Fibroblast of mammary gland (primary cell): ENCODE data around the gene RSRC1.

Source experiments
- DNase-seq: peaks from one replicate; pipeline ENCODE4 v3.0.0-alpha.2; 2010; ENCODE audit warnings: low read depth
- H3K4me3 ChIP-seq: 2 replicates; pipeline ENCODE4 v1.5.1; 2011; ENCODE audit warnings: low read depth, mild to moderate bottlenecking, low read length, moderate library complexity; ENCODE audit not compliant: control insufficient read depth
- TF ChIP-seq, protein P1 (sequence below): conservative IDR thresholded peaks from 2 replicates; pipeline ENCODE4 v1.5.1; 2011; ENCODE audit warnings: low read depth, low read length, inconsistent platforms; ENCODE audit not compliant: control insufficient read depth, insufficient read depth

RSRC1 gene

DNA sequence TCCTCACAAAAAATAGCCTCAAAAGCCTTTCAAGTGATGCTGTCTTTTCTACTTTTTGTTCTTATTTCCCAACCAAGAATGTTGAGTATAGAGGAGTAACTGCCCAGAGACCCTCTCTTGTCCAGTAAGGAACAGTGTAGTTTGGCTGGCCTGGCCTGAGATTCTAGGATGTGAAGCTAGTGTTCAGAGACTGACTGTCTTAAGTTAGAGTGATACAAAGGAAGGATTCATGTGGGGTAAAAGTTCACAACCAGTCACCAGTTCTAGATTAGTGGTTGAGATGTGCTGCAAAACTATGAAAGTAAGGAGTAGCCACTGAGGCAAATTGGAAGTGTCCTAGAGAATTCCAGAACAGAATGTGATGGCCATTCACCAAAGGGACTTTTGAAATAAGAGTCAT is 49.1 kb downstream of the RSRC1 start:
- no peak overlapping the region for H3K4me3 ChIP-seq
- DNase-seq, result peak; percentile 14
- TF ChIP-seq, protein P1, sequence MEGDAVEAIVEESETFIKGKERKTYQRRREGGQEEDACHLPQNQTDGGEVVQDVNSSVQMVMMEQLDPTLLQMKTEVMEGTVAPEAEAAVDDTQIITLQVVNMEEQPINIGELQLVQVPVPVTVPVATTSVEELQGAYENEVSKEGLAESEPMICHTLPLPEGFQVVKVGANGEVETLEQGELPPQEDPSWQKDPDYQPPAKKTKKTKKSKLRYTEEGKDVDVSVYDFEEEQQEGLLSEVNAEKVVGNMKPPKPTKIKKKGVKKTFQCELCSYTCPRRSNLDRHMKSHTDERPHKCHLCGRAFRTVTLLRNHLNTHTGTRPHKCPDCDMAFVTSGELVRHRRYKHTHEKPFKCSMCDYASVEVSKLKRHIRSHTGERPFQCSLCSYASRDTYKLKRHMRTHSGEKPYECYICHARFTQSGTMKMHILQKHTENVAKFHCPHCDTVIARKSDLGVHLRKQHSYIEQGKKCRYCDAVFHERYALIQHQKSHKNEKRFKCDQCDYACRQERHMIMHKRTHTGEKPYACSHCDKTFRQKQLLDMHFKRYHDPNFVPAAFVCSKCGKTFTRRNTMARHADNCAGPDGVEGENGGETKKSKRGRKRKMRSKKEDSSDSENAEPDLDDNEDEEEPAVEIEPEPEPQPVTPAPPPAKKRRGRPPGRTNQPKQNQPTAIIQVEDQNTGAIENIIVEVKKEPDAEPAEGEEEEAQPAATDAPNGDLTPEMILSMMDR, result no peak

DNA sequence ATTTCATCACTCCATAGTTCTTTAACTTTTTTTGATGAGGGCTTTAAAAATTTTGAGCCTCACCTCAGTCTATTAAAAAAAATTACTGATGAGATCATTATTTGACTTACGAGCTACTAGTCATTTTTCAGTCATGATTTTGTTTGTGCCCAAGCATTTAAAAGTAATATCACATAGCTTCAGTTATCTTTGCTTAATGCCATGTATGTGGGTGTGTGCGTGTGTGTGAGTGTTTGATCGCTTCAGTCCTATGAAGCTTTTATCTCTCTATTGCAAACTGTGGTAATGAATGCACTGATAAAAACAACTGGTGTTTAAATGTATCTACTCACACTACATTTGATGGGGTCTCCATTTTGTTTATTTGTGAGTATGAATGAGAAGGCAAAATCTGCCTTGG is 49.8 kb downstream of the RSRC1 start:
- TF ChIP-seq, protein P1, result no peak
- DNase-seq, result peak; percentile 14
- H3K4me3 ChIP-seq, result no peak overlapping the region

DNA sequence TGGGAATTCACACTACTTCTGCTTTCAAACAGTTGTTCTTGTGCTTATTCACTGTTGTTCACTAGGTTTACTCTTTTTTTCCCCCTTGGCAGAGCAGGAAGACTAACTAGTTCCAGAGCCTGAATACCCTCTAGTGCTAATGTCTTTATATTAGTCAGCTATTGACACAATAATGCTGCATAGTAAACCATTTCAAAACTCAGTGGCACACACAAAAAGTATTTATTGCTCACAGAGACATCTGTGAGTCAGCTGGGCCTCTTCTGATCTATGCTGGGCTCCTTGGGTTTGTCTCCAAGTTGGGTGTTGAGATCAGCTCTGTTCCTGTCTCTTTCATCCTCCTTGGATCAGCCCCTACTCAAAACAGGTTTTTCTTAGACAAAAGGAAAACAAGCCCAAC is 51.1 kb downstream of the RSRC1 start:
- TF ChIP-seq, protein P1, result no peak
- DNase-seq, result peak; percentile 97
- no peak overlapping the region for H3K4me3 ChIP-seq

DNA sequence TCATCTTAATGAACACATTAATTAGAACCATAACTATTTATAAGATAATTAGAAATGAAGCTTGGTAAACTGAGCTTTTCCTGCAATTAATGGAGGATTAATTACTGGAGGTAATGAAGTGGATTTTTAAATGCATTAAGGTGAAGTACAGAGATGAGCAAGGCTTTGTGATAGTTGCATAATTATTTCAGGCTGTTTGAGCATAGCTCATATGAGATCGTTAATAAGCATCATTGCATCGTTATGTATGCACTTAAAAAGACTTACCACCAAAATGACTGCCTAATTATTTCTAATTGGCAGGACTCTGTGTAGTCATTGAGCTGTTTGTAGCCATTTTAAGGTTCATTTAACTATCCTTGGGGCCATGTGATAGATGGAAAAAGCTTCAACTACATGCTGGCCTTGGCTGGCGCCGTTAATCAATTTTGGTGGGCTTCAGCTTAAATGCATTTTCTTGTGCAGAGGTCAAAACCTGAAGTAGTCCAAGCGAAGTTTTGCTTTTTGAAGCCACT is 55.3 kb downstream of the RSRC1 start:
- H3K4me3 ChIP-seq, result no peak overlapping the region
- no peak for DNase-seq
- TF ChIP-seq, protein P1, result no peak

DNA sequence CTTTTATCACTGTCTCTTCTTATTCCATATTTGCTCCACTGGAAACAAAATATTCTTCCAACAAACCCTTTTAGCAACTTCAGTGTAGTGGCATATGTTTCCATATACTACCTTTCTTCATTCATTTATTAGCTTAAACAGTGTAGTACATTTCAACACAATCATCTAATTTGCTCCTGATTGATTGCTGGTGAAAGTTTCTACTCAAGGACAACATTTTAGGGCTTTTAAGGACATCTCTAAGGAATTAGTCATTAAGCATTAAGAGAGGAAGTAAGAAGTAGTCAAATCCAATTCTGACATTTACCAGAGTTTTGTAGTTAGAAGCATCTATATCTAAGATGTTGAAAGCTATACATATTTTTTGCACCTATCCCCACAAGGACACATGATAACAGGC is 55.8 kb downstream of the RSRC1 start:
- DNase-seq, result peak; percentile 51
- TF ChIP-seq, protein P1, result no peak
- no peak overlapping the region for H3K4me3 ChIP-seq

DNA sequence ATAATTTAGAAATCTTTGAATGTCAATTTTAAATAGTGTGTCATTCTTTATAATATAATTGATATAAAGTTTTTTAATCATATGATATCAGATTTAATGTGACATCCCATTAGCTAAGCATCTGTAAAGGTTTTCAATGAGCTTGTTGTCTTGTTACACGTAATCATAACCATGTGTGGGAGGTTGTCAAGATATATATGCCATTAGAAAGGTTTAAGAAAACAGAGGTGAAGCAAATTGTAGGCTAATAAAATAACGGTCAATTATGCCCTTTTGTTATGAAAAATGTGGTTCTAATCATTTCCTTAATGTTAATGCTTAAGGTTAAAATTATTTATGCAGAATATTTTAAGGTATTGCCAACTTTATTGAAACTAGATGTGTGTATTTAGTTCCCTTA is 56.3 kb downstream of the RSRC1 start:
- peak; percentile 28 for DNase-seq
- TF ChIP-seq, protein P1, result no peak
- H3K4me3 ChIP-seq, result no peak overlapping the region
